ENCODE results near the gene TIGAR.
A peak's percentile ranks its signal among the peaks of the same experiment; 100 is the strongest.

The TIGAR gene, protein sequence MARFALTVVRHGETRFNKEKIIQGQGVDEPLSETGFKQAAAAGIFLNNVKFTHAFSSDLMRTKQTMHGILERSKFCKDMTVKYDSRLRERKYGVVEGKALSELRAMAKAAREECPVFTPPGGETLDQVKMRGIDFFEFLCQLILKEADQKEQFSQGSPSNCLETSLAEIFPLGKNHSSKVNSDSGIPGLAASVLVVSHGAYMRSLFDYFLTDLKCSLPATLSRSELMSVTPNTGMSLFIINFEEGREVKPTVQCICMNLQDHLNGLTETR

DNA sequence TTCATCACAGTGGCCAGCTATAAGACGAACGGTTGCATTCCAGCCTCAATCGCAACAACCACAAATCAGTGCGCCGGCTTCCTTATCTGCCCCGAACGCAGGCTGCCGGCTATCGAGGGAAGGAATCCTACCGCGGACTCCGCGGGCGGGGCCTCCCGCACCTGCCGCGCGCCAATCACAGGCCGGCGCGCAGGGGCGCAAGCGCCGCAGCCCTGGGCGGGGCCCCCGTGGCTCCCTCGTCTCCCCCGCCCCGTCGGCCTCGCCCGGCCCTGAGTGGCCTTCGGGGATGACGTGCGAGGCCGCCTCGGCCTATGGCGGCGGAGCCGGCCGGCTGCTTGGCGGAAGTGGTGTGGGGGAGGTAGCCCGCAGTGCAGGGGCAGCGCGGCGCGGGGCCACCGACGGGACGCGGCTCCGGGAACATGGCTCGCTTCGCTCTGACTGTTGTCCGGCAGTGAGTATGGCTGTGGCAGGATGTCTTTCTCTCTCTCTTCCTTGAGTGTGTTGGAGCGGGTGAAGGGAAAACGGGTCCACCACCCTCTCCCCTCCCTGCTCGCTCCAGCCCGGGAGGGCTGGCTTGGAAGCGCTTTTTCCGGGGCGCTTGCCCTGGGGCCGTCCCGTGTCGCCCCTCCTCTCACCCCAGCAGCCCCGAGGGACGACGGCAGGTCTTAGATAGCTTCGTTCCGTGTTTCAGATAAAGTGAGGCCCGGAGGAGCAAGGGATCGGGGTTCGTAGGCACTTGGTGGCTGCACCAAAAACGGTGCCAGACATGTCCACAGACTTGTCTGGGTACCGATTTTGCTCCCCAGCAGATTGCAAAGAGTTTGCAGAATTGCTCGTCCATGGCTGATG lies at the start of gene TIGAR:
Gene TIGAR (plus strand): TSS at position 361 of the 849 bp plus-strand sequence. CDS start 59 bp downstream, at position 420.
- DNase-seq (ENCODE audit: low read depth): peak; percentile 88

DNA sequence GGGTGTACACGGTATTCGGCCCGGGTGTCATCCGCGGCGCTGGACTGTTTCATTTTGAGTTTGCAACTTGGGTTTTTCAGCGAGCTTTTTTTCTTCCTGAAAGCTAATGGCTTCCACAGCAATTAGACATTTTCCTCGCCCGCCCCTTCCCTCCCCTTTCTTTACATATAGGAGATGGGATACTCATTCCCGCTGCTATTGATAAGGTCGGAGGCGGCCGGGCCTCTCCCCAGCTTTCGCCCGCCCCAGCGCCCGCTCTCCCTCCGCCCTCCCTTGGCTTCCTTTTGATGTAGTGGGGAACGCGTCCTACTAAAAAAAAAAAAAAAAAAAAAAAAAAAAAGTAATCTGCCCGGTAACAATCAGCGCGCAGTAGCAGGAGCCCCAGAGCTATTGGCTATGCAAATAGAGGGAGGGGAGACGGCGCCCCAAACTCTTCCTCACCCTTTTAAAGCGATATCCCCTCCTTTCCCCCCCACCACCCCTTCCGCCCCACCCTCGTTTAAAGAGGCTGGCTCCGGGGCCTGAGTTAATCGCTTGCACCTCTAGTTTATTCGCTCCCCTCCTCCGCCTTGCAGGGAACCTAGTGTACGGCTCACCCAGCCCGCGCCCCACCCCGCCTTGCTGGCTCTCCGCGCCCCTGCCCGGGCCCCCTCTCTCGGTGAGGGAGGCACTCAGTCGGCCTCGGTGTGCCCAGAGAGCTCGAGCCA lies 49.1 kb upstream of the TIGAR start:
- peak; percentile 84 for DNase-seq (ENCODE audit: low read depth)

DNA sequence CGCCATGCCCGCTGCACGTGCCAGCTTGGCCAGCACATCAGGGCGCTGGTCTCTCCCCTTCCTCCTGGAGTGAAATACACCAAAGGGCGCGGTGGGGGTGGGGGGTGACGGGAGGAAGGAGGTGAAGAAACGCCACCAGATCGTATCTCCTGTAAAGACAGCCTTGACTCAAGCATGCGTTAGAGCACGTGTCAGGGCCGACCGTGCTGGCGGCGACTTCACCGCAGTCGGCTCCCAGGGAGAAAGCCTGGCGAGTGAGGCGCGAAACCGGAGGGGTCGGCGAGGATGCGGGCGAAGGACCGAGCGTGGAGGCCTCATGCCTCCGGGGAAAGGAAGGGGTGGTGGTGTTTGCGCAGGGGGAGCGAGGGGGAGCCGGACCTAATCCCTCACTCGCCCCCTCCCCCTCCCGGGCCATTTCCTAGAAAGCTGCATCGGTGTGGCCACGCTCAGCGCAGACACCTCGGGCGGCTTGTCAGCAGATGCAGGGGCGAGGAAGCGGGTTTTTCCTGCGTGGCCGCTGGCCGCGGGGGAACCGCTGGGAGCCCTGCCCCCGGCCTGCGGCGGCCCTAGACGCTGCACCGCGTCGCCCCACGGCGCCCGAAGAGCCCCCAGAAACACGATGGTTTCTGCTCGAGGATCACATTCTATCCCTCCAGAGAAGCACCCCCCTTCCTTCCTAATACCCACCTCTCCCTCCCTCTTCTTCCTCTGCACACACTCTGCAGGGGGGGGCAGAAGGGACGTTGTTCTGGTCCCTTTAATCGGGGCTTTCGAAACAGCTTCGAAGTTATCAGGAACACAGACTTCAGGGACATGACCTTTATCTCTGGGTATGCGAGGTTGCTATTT lies 48.4 kb upstream of the TIGAR start:
- DNase-seq (ENCODE audit: low read depth): peak; percentile 80

DNA sequence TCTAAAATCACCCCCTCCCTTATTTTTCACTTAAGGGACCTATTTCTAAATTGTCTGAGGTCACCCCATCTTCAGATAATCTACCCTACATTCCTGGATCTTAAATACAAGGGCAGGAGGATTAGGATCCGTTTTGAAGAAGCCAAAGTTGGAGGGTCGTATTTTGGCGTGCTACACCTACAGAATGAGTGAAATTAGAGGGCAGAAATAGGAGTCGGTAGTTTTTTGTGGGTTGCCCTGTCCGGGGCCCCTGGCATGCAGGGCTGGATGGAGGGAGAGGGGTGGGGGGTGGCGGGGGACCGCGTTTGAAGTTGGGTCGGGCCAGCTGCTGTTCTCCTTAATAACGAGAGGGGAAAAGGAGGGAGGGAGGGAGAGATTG lies 47.8 kb upstream of the TIGAR start:
- no peak for DNase-seq (ENCODE audit: low read depth)

DNA sequence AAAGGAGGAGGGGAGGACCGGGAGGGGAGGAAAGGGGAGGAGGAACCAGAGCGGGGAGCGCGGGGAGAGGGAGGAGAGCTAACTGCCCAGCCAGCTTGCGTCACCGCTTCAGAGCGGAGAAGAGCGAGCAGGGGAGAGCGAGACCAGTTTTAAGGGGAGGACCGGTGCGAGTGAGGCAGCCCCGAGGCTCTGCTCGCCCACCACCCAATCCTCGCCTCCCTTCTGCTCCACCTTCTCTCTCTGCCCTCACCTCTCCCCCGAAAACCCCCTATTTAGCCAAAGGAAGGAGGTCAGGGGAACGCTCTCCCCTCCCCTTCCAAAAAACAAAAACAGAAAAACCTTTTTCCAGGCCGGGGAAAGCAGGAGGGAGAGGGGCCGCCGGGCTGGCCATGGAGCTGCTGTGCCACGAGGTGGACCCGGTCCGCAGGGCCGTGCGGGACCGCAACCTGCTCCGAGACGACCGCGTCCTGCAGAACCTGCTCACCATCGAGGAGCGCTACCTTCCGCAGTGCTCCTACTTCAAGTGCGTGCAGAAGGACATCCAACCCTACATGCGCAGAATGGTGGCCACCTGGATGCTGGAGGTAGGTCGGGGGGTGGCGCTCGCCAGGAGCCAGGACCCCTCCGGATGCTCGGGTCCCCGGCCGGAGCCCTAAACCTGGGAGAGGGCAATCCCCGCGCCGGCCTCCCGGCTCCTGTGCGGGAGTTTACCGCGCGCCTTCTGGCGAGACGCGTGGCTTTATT lies 47.2 kb upstream of the TIGAR start, which contains the start of gene CCND2:
Gene CCND2 (plus strand): TSS at position 111 of the 744 bp plus-strand sequence. CDS start 279 bp downstream, at position 390.
- DNase-seq (ENCODE audit: low read depth): peak; percentile 72

DNA sequence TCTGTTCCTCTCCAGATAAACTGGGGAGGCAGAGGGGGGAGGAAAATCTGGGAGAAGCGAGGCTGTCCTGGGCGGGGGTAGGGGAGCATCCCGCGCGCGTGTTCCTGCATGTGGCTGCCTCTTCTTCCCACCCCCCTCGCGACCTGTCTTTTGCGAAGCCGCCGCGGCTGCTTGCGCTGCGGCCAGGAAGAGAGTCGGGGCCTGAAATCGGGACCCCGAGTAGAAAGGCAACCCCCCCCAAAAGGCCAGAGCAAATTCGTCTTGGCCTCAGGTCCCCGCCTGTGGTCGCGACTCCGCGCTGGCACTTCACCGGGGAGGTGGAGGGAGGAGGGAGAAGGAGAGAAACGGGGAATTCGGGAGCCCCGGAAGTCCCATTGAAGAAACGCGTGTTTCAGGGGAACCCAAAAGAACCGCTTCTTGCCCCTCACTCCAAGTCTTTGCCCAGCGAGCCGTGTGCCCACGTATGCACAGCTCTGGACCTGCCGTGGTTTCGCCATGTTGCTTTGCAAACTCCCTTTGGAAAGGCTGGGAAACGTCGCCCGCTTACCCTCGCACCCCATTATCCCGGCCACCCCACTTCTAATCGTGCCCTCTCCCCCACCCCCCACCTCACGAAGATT lies 46.5 kb upstream of the TIGAR start:
- no peak for DNase-seq (ENCODE audit: low read depth)

DNA sequence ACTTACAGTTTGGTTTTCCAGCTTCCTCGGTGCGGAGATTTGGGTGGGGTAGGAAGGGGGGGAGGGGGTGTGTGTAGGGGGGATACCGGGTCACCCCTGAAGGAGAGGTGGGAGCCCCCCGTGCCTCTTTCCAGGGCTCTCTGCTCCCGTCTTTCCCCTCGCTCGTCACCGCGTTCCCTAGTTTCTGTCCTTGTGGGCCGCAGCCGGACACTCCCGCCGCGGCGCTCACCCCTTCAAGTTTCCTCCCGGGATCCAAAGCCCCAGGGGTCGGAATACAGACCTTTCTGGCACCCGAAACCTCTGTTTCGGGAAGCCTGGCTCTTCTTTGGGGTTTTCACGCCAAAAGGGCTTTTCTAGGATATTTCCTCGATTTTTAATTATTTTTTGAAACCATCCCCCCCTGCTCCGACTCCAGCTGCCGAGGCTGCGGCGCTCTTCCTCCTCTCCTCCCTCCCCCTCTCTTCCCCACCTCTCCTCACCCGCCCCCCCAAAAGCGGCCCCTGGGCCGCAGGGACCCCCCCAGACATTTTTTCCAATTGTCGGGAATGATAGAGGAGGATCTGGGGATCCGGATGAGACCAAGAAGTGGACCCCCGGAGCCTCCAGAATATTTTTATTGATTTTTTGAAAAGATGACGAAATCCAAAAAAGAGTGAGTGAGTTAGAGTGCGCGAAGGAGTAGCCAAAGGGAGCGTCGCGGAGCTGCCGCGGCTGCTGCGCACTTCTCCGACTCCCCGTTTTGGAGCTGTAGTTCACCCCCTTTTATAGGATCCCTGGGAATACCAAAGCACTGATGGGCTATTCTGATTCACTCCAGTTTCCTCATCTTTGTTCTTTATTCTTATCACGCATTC lies 45.8 kb upstream of the TIGAR start:
- no peak for DNase-seq (ENCODE audit: low read depth)

DNA sequence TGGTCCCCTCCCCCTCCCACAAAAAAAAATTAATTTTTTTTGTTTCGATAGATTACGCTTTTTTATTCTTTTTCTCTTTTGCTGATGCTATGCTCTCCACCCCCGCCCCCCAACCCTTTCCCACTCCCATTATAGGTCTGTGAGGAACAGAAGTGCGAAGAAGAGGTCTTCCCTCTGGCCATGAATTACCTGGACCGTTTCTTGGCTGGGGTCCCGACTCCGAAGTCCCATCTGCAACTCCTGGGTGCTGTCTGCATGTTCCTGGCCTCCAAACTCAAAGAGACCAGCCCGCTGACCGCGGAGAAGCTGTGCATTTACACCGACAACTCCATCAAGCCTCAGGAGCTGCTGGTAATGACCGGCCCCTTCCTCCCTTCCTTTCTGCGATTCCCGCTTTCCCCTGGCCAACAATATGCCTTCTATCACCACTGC lies 45.1 kb upstream of the TIGAR start:
- no peak for DNase-seq (ENCODE audit: low read depth)

DNA sequence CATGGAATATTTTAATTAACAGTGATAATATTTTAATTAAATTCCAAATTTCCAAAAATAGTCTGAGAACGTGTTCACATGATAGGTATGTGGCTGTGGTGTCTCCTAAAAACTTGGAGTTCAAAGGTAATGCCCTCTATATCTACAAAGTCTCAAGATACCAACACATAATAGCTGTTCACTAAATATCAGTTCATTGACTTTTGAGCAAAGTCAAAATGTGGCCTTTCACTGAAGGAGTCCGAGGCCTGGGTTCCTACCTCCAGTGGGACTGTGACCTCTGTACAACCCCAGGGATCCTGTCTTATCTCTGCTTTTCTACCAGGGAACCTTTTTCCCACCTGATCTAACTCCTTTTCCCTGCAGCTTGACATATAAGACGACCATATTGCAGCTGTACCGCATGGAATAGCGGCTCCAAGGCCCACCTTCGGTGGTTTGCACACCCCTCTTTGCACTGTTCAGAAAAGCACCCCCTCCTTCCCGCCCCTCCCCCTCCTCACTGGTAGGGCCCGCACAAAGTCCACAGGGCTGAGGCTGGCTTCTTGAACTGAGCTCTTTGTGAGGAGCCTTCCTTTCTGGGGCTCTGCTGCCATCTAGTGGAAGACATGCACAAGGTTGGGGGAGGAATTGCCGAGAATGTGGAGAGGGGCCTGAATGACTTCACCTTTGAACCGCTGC lies 44.3 kb upstream of the TIGAR start:
- peak; percentile 70 for DNase-seq (ENCODE audit: low read depth)

DNA sequence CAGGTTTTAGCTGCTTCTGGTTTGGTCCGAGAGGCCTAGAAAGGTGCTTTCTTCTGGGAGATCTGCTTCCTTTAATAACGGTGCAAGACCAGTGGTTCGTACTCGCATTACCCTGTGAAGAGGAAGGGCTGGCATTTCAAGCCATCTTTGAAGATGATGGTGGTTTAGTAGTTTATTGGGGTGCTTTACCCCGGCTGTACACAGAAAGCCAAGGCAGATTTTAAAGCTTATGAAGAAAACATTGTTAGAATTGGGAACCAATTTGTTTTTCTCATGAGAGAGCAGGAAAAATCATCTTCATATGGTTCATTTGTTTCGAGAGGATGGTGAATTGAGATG lies 43.8 kb upstream of the TIGAR start:
- DNase-seq (ENCODE audit: low read depth): no peak

DNA sequence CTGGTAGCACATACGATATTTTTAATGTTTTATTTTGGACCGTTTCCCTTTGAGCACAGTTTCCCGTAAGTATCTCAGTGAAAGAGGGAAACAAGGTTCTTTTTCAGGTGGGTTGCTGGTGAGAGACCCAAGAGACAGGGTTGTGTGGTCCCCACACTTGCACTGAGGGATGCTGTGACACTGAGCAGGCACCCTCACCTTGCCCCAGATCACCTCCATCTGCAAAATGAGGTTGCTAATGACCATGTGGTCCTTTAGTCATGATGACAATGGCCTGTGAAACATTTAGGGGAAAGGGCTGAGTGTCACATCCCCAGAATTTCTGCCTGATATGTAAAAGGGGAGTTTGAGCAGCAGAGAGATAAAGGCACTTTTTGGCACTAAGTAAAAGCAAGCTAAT lies 43.2 kb upstream of the TIGAR start:
- DNase-seq (ENCODE audit: low read depth): no peak

DNA sequence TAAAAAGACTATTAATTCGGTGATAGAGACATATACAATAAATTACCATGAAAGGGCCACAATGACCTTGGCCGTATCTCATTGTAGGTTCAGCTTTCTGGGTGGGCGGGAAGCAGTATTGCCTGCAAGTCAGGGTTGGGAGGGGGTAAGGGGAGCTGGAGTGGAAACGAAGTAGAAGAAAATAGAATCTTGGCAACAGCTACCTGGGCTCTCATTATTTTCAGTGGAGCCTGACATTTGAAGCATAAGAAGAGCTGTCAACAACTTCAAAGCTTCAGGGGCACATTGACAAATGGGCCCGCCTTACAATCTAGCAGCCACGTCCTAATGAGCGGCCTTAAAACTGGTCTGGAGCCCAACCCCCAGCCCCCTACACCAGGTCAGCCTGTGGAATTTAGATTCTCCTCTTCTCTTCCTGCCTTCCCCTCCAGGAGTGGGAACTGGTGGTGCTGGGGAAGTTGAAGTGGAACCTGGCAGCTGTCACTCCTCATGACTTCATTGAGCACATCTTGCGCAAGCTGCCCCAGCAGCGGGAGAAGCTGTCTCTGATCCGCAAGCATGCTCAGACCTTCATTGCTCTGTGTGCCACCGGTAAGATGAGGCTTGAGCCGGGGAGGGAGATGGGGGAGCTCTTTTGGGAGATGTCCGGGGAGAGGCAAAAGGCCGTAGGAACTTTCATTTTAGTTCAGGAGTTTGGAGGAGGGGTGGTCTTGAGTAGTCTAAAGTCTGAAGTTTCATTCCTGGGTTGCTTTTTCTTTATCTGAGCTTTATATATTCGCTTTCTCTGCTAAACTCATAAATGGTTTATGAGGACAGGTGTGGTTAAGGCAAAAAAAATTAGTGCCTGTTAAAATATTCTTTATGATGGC lies 42.5 kb upstream of the TIGAR start:
- DNase-seq (ENCODE audit: low read depth): no peak

DNA sequence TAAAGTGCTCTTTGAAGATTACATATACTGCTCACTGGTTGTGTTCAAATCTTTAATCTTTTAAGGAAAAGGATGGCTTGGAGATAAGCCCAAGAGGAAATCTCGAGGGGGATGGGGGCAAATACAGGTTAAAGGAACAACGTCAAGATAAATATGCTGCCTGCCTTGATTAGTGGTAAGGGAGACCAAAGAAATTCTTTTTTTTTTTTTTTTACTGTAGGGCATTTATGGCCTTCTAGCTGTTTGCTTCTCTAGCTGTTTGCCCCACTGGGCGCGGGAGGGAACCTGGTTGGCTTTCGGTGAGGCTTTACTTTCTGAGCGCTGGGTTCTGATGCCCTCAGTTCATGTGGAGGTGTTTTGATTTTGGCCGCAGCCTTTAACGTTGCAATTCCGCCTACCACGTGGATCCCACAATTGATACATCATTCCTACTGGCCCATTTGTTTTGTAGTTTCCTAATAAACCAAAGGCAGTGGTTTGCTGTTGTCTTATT lies 41.8 kb upstream of the TIGAR start:
- no peak for DNase-seq (ENCODE audit: low read depth)

DNA sequence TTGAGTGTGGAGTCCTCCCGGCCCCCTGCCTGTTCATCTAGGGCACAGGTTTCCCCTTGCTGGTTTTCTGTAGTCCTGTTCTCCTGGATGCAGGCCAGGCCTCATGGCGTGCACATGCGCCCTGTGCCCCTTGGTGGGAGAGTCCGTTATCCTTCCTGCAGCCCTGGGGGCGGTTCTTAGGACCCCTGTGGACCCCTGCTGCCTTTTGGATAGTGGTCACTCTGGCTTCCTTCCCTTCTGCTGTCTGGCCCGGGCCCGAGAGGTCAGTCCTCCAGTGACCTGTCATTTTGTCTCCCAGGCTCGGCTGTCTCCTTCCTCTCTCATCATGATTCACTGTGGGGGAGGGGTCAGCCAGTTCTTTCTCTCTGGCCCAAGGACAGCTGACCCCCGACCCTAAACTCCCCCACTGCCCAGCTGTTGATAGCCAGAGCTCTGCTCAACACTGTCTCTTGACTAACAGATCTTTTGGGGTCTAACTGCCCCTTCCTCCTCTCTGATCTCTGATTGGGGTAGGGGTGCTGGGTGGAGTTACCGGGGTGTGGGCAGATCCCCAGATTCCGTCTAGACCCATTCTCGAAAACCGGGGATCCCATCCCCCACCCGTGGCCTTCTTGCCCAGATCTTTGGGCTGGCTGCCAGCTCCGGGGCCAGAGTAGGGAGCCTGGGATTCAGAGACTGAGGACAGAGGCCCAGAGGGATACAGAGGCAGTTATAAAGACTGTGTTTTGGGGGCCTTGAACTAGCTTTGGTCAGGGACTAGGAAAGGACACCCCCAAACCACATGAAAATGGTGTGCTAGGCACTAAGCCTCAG lies 40.5 kb upstream of the TIGAR start:
- no peak for DNase-seq (ENCODE audit: low read depth)

DNA sequence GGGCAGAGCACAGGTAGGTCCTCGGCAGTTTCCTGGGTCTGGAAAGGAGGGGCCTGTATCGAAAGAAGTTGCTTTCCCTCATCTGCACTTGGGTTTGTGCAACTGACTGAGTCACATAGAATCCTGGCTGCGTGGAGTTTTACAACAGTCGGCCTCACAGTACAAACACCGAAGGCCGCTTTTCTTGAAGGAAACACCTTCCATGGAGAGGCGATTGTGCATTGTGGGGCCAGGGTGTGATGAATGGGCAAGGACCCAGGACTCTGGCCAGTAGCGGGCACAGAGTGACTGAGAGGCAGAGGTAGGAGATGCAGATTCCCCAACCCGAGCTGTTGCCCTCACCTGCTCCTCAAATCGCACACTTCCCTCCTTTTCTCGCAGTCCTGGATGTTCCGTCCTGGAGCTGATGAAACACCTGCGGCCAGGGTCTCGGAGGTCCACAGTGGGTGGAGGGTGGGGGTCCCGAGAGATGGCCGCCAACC lies 39.8 kb upstream of the TIGAR start:
- no peak for DNase-seq (ENCODE audit: low read depth)

DNA sequence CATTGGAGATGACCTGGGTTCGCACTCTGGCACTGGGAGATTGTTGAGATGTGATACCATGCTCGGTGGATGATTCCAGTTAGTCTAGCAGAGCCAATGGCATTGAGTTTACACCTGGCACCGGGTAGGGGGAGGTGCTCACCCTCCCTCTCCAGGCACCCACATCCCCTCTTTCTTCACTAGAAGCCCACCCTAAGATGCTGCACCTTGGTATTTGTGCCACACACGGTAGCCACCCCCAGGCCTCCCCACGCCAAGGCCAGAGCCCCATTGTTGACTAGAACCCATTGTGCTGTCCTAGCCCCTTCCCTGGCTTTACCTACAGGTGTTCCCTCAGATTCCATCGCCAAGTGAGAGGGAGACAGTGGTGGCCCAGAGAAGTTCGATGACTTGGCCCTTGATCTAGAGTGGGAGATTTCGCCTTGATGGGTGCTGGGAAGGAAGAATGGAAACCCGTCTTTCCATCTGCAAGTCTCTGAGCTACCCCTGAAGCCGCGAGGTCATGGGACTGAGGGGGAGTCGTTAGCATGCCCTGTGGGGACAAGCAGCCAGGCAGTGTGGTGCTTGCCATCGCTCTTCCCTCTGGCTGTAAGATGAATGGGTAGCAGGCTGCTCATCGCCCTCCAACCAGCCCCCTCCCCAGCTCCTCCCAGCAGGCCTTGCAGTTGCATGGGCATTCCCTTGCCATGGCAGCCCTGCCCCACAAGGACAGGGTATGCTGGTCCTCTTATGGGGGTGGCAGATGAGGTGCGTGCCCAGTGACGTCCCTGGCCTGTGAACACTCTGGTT lies 38.7 kb upstream of the TIGAR start:
- no peak for DNase-seq (ENCODE audit: low read depth)
